Ovary (tissue), 9 donors: ENCODE measurements around the gene KDM4C. TPM values are rescaled to one million over a fixed set of nuclear protein-coding genes. Genes with fewer than 3 reads are reported as not detected.

Experiments
- DNase-seq, 5 donors: peaks; one replicate each; pipeline ENCODE4 v3.0.0-alpha.2; 2019 to 2020
- H3K27ac ChIP-seq, 2 donors: fragments of 200-600 bp; one replicate each; pipeline versions ENCODE4 v1.5.1 to v1.8.0; 2019 to 2022
- H3K27me3 ChIP-seq: fragments of 200-600 bp; one replicate; pipeline ENCODE4 v1.8.0; 2022
- H3K36me3 ChIP-seq: fragments of 200-600 bp; sonication (generic); one replicate; pipeline ENCODE4 v1.5.1; 2019
- H3K4me1 ChIP-seq: one replicate; pipeline ENCODE4 v1.8.1; 2013; ENCODE audit warnings: mild to moderate bottlenecking, moderate library complexity; ENCODE audit not compliant: insufficient read depth
- H3K4me3 ChIP-seq: fragments of 200-600 bp; sonication (generic); one replicate; pipeline ENCODE4 v1.5.1; 2017
- H3K9me3 ChIP-seq, 2 donors: fragments of 200-600 bp in 1 of 2; sonication (generic) in 1 of 2; one replicate each; pipeline versions ENCODE4 v1.5.1 to v1.8.1; 2013 to 2019; ENCODE audit warnings: mild to moderate bottlenecking in 1 of 2, moderate library complexity in 1 of 2
- EP300 ChIP-seq: sonication (generic); formaldehyde crosslinking; IDR thresholded peaks from one replicate; pipeline ENCODE4 v1.6.1; 2017; ENCODE audit warnings: antibody characterized with exemption
- POLR2A ChIP-seq: fragments of 450-650 bp; IDR thresholded peaks from one replicate; pipeline ENCODE4 v1.6.1; 2017; ENCODE audit warnings: antibody characterized with exemption, mild to moderate bottlenecking, moderate library complexity
- WGBS, 3 donors: extraction: QIAGEN DNeasy Blood & Tissue Kit in 1 of 3; methylation state at CpG; one replicate each; pipeline versions ENCODE4 v1.1.5 to v1.1.7; 2013 to 2017; 5-methylcytosine and 5-hydroxymethylcytosine counted together
- intact Hi-C, 4 donors: fragments of 100-400 bp; cut with DNase I; formaldehyde crosslinking; loops; one replicate each; pipeline versions ENCODE4 v1.11.0 to v1.15.1; 2022 to 2023
- polyA plus RNA-seq, 2 donors: library from polyadenylated mRNA; stranded (reverse); fragments of 200-250 nt in 1 of 2; fragments of 350-450 nt in 1 of 2; fragmentation: Illumina TruSeq in 1 of 2; extraction: RNeasy Lipid Tissue Mini Kit (QIAGEN cat#74804) in 1 of 2; gene quantifications; one replicate each; pipeline ENCODE4 v1.2.3, GENCODE V29; 2013 to 2014
- total RNA-seq, 7 donors: library from RNA; depleted of rRNA in 2 of 7; stranded (reverse); fragments of >200 nt in 2 of 7; fragmentation: NEBNext Ultra II Directional in 3 of 7; extraction: Animal tissue kit (Norgen Biotek cat#: 25700) in 3 of 7; gene quantifications; one replicate each; pipeline versions ENCODE4 v1.1.0 to v1.2.4, GENCODE V29; 2016 to 2023
- TF ChIP-seq, protein P1 (sequence below), 3 donors: fragments of 450-650 bp in 2 of 3; fragments of 200-600 bp in 1 of 3; IDR thresholded peaks; one replicate each; pipeline versions ENCODE4 v1.5.1 to v1.8.0; 2016 to 2022; ENCODE audit warnings: antibody characterized with exemption in 3 of 3, mild to moderate bottlenecking in 1 of 3
- donor health status: DM: no; HTN: no; CAD: no; lungs with moderate emphysema.
- donor health status: DM: no; HTN: no; CAD: no.
- donor health status: Bipolar disorder and iron deficiency.
- donor health status: DM: yes; HTN: yes; CAD: no.
- donor health status: DM: no; HTN: no; CAD: no.
- donor health status: DM: yes; HTN: yes; CAD: no.

KDM4C gene
- total and polyA plus RNA-seq, 9 donors = 9.5 to 35.6 (median 26.7) TPM

DNA sequence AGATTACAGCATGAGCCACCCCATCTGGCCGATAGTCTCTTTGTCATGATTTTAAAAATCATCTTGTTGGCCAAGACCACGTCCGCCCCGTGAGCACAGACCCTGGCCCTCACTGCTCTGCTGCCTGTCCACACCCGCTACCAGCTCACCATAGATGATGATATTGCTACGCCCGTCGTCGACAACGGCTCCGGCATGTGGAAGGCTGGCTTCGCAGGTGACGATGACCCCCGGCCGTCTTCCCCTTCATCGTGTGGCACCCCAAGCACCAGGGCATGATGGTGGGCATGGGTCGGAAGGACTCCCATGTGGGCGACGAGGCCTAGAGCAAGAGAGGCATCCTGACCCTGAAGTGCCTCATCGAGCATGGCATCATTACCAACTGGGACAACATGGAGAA lies 76.5 kb downstream of the KDM4C start:
- 96 to 98% (median 98%) methylated on average over 20 of the region's 20 CpGs for WGBS, 3 donors
- no peak overlapping the region for H3K4me3 ChIP-seq
- TF ChIP-seq, protein P1, sequence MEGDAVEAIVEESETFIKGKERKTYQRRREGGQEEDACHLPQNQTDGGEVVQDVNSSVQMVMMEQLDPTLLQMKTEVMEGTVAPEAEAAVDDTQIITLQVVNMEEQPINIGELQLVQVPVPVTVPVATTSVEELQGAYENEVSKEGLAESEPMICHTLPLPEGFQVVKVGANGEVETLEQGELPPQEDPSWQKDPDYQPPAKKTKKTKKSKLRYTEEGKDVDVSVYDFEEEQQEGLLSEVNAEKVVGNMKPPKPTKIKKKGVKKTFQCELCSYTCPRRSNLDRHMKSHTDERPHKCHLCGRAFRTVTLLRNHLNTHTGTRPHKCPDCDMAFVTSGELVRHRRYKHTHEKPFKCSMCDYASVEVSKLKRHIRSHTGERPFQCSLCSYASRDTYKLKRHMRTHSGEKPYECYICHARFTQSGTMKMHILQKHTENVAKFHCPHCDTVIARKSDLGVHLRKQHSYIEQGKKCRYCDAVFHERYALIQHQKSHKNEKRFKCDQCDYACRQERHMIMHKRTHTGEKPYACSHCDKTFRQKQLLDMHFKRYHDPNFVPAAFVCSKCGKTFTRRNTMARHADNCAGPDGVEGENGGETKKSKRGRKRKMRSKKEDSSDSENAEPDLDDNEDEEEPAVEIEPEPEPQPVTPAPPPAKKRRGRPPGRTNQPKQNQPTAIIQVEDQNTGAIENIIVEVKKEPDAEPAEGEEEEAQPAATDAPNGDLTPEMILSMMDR (IDR thresholded peaks at IDR 0.05) = no peak
- TF ChIP-seq EP300 (no peak), POLR2A (no peak)
- DNase-seq = no peak
- no peaks in the 10 kb centered on the region for H3K9me3 ChIP-seq
- no peak overlapping the region for H3K27ac ChIP-seq
- intact Hi-C loops = no loop called here
- H3K4me1 ChIP-seq = no peaks in the 10 kb centered on the region
- H3K27me3 ChIP-seq = no peaks in the 10 kb centered on the region
- no peaks in the 10 kb centered on the region for H3K36me3 ChIP-seq

DNA sequence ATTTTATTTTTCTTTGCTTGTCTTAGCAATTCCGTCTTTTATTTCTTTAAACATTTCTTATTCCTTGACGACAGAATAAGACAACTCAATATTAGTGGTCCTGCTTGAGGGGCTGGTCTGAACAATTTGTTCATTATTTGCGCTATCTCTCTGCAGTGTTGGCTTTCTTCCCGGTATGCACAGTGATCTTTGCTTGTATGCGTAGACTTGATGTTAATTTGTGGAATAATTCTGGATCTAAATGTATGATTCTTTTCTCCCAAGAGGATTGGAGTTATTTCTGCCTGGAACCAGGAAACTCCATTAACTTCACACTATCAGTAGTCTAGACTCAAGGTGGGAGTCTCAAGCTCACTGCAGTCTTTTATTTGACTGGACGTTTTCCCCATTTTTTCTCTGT lies 80.4 kb downstream of the KDM4C start:
- TF ChIP-seq EP300 (no peak), POLR2A (no peak)
- TF ChIP-seq, protein P1 (IDR thresholded peaks at IDR 0.05) = no peak
- no peak overlapping the region for H3K4me3 ChIP-seq
- H3K27ac ChIP-seq = no peak overlapping the region
- no peaks in the 10 kb centered on the region for H3K9me3 ChIP-seq
- no peaks in the 10 kb centered on the region for H3K27me3 ChIP-seq
- intact Hi-C loops = no loop called here
- no peaks in the 10 kb centered on the region for H3K36me3 ChIP-seq
- no peak for DNase-seq
- 8 to 16% (median 9%) methylated on average over 6 of the region's 6 CpGs for WGBS, 3 donors
- no peaks in the 10 kb centered on the region for H3K4me1 ChIP-seq

DNA sequence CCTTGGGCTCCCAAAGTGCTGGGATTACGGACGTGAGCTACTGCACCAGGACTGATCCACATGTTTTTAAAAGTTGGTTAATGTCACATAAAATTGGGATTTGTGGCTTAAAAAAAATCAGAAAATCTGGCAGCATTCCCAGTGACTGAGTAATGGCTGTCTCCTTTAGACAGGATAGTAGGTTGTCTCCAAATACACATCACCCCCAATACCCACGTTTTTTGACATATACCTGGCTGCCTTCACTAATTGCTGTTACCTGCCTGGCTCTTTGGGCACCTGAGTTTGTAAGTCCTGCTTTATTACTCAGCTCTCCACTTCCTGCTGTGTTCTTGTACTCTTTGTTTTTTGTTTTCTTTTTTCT lies 84.8 kb downstream of the KDM4C start:
- 67 to 87% (median 86%) methylated on average over 3 of the region's 3 CpGs for WGBS, 3 donors
- H3K4me1 ChIP-seq = no peaks in the 10 kb centered on the region
- no peak overlapping the region for H3K4me3 ChIP-seq
- no peak for DNase-seq
- H3K36me3 ChIP-seq = no peaks in the 10 kb centered on the region
- no peaks in the 10 kb centered on the region for H3K9me3 ChIP-seq
- H3K27ac ChIP-seq = no peak overlapping the region
- intact Hi-C loops = no loop called here
- no peaks in the 10 kb centered on the region for H3K27me3 ChIP-seq
- TF ChIP-seq EP300 (no peak), POLR2A (no peak)
- TF ChIP-seq, protein P1 (IDR thresholded peaks at IDR 0.05) = no peak

DNA sequence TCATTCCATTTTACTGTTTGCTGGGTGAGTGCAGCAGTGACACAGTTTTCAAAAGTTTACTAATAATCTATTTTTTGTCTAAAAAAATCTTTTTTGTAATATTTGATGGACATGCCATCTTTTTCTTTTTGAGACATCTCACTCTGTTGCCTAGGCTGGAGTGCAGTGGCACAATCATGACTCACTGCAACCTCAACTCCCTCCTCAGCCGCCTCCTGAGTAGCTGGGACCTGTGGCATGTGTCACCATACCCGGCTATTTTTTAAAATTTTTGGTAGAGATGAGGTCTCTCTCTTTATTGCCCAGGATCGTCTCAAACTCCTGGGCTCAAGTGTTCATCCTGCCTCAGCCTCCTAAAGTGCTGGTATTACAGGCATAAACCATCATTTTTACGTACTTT lies 86.0 kb downstream of the KDM4C start:
- intact Hi-C loops = no loop called here

More for the DNA sequence above, 86.0 kb downstream of the KDM4C start:
- no peaks in the 10 kb centered on the region for H3K4me1 ChIP-seq
- H3K27me3 ChIP-seq = no peaks in the 10 kb centered on the region
- no peak for DNase-seq
- no peak overlapping the region for H3K27ac ChIP-seq
- no peak overlapping the region for H3K4me3 ChIP-seq
- H3K9me3 ChIP-seq = no peaks in the 10 kb centered on the region
- WGBS, 3 donors = 95 to 97% (median 96%) methylated on average over 4 of the region's 4 CpGs
- H3K36me3 ChIP-seq = no peaks in the 10 kb centered on the region
- TF ChIP-seq, protein P1 (IDR thresholded peaks at IDR 0.05) = no peak
- TF ChIP-seq POLR2A = no peak
- no peak for TF ChIP-seq EP300
